OCI-M2 (cell line): ENCODE results near the gene HSPA5.
"Not testable (repeated sequence)": the region's sequence is repeated elsewhere in the genome, so short reads cannot be mapped to it uniquely, and the experiment has no call there.

ENCODE experiments used
- DNase-seq: peaks from one replicate; lab custom pipeline; 2025; ENCODE audit not compliant: unreplicated experiment; lab: John Stamatoyannopoulos, UW

Gene HSPA5

DNA sequence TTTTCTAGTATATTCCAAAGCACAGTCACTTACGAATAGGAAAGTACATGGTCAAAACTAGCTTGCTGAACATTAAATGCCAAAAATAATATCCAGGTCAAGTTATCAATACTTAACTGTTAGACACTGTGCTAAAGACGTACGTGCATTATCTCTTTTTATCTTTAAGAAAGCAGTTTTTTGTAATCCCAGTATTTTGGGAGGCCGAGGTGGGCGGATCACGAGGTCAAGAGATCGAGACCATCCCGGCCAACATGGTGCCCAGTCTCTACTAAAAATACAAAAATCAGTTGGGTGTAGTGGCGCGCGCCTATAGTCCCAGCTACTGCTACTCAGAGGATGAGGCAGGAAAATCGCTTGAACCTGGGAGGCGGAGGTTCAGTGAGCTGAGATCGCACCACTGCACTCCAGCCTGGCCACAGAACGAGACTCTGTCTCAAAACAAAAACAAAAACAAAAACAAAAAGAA lies 2.7 kb upstream of the HSPA5 start:
- no peak for DNase-seq

DNA sequence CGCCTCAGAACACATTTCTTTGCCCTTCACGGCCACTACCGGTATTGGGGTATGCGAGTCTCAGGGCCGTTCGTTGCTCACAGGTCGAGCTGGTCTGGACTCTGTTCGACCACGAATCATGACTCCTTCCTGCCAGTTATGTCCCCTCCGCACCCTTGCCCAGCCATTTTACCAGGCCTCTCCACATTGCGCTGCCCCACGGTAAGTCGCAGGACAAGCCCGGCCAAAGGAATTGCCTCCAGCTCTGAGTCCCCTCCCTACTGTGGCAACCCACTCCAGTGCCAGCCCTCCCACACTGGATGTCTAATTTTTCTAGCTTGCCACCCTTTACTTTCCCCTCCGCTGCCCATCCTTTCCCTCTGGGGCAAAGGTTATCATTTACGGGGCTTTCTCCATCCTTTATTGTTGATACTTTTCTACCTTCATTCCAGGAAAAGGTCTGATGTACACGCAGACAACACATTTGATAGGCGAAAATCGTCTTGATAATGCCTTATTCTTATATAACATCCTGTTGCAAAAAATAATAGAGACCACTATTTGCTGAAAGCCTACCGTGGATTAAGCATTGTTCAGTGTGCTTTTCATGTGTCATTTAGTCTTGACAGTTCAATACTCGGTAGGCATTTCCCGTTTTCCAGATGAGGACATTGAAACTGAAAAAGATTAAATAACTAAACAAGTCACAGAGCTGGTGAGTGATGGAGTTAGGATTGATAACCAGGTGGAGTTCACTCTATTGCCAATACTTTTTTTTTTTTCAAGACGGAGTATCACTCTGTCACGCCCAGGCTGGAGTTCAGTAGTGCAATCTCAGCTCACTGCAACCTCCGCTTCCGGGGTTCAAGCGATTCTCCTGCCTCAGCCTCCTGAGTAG lies 958 bp upstream of the HSPA5 start:
- no peak for DNase-seq

DNA sequence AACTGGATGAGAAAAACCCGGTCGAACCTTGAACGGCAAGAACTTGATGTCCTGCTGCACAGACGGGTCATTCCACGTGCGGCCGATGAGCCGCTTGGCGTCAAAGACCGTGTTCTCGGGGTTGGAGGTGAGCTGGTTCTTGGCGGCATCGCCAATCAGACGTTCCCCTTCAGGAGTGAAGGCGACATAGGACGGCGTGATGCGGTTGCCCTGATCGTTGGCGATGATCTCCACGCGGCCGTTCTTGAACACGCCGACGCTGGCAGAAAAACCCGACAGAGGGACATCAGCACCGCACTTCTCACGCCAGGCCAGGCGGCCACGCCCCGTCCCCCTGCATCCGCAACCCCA lies 519 bp downstream of the HSPA5 start:
- no peak for DNase-seq

DNA sequence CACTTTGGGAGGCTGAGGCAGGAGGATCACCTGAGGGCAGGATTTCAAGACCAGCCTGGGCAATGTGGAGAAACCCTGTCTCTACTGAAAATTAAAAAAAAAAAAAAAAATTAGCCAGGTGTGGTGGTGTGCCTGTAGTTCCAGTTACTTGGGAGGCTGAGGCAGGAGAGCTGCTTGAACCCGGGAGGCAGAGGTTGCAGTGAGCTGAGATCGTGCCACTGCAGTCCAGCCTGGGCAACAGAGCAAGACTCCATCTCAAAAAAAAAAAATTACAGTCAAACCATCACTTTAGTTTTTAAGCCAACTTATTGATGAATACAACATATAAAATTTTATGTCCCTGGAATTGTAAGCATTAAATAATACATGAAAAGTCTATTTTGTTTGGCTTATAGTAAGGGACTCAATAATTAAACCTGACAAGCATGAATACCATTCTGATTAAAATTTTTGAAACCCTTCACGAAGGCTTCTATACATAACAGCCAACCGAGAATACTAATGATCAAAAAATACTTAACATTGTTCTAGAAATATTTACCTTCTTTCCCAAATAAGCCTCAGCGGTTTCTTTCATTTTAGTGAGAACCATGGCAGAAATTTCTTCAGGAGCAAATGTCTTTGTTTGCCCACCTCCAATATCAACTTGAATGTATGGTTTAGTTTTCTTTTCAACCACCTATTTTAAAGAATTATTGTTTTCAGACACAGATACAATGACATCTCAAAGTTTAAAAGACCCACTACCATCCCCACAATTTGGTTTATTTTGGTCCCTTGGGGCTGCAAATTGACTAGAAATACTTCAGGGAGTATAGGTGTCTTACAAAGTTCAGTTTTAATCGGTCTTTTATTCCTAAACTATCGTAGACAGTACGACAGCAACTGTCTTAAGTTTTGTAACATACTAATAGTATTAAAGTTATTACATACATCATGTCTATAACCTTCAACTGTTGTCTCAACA lies 1.2 kb downstream of the HSPA5 start:
- no peak for DNase-seq

DNA sequence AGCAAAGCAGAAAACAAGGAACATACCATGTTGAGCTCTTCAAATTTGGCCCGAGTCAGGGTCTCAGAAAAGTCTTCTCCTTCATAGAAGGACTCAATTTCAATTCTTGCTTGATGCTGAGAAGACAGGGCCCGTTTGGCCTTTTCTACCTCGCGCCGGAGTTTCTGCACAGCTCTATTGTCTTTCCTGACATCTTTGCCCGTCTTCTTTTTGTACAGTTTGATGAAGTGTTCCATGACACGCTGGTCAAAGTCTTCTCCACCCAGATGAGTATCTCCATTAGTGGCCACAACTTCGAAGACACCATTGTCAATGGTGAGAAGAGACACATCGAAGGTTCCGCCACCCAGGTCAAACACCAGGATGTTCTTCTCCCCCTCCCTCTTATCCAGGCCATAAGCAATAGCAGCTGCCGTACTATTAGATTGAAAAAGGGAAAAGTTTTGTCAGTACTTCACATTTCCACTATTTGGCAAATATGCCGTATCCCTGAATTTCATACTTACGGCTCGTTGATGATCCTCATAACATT lies 2.2 kb downstream of the HSPA5 start:
- no peak for DNase-seq

DNA sequence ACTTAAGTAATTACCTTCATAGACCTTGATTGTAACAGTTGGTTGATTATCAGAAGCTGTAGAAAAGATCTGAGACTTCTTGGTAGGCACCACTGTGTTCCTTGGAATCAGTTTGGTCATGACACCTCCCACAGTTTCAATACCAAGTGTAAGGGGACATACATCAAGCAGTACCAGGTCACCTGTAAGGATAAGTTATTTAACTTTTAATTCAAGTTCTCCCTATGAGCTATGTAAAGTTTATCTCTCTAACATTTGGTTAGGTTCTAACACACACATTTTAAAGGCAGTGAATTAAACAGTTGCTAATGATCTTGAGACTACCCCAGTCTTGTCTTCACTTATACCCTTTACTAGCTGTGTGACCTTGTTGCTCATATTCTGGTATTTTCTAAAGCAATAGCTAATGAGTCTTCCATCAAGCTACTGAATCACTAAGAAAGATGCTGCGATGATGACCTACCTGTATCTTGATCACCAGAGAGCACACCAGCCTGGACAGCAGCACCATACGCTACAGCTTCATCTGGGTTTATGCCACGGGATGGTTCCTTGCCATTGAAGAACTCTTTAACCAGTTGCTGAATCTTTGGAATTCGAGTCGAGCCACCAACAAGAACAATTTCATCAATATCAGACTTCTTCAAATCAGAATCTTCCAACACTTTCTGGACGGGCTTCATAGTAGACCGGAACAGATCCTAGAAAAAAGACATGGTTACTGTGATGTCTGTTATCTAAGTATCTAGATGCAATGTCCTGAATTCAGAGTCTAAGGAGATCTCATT lies 2.8 kb downstream of the HSPA5 start:
- no peak for DNase-seq

DNA sequence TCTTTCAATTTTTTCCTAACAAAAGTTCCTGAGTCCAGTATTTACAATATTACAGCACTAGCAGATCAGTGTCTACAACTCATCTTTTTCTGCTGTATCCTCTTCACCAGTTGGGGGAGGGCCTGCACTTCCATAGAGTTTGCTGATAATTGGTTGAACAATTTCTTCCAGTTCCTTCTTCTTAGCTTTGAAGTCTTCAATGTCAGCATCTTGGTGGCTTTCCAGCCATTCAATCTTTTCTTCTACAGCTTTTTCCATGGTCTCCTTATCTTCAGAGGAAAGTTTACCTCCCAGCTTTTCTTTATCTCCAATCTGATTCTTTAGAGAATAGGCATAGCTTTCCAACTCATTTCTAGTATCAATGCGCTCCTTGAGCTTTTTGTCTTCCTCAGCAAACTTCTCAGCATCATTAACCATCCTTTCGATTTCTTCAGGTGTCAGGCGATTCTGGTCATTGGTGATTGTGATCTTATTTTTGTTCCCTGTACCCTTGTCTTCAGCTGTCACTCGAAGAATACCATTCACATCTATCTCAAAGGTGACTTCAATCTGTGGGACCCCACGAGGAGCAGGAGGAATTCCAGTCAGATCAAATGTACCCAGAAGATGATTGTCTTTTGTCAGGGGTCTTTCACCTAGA lies 4.5 kb downstream of the HSPA5 start:
- not testable (repeated sequence) for DNase-seq

DNA sequence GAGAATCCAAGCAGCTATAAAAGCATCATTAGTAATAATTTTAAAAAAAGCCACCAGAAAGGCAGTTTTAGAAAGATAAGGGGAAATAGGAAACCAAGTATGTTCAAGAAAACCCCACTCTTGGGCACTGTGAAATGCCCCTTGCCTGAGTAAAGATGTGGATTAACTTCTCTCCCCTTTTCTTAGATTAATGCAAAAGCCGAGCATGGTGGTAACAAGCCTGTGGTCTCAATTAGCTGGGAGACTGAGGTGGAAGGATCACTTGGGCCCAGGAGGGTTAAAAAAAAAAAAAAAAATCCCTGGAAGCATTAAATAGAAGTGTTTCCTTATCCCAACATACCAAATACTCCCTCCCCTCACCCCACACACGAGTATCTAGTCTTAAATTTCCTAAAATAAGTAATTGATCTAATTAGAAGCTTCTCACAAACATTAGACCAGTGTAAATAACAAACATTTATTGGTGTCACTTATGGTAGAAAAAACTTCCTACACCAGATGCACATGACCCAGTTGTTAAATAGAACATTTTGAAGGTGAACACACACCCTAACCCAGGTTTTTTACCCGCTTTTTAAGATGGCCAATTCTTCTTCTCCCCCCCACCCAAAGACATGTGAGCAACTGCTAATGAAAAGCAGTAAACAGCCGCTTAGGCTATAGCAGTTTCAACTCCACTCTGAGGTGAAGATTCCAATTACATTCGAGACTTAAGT lies 5.2 kb downstream of the HSPA5 start:
- DNase-seq = no peak

DNA sequence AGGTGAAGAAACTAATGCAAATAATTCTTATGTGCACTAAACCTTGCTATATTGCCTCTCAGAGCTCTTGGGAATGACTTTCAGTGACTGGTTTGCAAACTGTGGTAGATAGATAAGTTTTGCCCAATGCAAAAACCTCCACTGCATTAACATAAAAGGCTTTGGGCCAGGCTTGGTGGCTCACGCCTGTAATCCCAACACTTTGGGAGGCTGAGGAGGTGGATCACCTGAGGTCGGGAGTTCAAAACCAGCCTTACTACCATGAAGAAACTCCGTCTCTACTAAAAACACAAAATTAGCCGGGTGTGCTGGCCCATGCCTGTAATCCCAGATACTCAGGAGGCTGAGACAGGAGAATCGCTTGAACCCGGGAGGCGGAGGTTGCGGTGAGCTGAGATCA lies 7.0 kb downstream of the HSPA5 start:
- DNase-seq = not testable (repeated sequence)

DNA sequence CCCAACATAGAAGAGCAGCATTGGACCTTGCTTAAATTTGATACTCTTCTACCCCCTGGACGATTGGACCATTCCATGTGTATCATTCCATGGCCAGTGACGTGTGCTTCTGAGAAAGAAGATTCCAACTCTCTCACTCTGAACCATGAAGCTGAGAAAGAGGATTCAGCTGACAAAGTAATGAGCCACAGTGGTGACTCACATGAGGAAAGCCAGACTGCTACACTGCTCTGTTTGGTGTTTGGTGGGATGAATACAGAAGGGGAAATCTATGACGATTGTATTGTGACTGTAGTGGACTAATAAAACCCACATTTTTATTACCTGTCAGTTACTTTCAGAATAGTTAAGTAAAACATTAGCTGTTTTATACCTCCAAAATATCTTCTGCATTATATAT lies 7.5 kb downstream of the HSPA5 start:
- no peak for DNase-seq

DNA sequence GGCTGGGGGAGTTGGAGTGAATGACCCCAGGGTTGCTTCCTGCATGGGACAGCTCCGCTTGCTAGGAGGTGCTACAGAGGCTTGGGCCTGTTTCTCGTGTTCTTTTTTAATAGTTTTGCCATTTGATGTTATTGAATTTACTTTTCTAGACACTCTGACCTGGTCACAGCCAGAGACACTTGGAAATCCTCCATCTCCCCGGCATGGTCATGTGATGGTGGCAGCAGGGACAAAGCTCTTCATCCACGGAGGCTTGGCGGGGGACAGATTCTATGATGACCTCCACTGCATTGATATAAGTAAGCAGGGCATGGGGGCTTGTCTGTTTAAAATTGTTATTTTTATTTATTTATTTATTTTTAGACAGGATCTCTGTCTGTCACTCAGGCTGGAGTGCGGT lies 13.4 kb downstream of the HSPA5 start:
- DNase-seq = no peak

DNA sequence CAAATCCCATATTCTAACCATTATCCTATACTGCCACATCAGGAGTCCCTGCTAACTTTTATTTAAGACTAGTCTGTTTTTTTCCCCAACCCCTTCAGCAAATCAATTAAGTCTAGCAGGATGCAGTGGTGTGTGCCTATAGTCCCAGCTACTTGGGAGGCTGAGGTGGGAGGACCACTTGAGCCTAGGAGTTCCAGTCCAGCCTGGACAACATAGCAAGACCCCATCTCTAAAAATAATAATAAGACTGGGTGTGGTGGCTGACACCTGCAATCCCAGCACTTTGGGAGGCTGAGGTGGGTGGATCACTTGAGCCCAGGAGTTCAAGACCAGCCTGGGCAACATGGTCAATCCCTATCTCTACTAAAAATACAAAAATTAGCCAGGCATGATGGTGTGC lies 16.3 kb downstream of the HSPA5 start:
- DNase-seq = not testable (repeated sequence)

DNA sequence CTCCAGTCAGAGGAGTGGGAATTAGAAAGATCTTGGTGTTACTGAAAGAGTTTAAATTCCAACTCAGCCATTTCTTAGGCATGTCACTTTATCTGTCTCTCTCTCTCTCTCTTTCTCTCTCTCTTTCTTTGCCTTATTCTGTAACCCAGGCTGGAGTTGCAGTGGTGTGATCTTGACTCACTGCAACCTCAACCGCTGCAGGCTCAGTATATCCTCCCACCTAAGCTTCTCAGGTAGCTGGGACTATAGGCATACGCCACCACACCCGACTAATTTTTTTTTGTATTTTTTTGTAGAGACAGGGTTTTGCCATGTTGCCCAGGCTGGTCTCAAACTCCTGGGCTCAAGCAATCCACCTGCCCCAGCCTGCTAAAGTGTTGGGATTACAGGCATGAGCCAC lies 22.5 kb downstream of the HSPA5 start:
- no peak for DNase-seq

DNA sequence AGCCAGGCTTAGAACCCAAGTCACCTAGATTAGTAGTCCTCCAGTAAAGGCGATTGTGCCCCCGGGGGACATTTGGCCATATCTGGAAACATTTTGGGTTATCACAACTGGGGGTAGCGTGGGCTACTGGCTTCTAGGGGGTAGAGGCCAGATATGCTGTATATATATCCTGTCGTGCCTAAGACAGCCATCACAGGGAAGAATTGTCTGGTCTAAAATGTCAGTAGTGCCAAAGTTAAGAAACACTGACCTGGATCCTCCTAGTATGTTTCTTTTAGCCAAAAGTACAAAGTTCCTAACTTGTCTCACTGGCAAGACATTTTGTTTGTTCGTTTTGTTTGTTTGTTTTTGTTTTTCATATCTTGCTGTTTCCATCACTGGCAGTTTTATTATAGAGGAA lies 27.0 kb downstream of the HSPA5 start:
- DNase-seq = no peak

DNA sequence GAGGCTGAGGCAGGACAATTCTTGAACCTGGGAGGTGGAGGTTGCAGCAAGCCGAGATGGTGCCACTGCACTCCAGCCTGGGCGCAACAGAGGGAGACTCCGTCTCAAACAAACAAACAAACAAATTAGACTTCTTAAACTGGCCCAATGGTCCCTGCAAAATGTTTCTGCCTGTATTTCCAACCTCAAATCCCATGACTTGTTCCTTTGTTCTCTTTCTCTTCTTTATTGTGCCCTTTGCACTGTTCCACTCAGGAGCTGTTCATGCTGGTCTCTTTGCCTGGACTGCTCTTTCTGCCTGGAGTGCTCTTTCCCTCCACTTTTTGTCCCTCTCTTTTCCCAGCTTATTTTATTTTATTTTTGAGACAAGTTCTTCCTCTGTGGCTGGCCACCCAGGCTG lies 36.7 kb downstream of the HSPA5 start:
- DNase-seq = no peak

DNA sequence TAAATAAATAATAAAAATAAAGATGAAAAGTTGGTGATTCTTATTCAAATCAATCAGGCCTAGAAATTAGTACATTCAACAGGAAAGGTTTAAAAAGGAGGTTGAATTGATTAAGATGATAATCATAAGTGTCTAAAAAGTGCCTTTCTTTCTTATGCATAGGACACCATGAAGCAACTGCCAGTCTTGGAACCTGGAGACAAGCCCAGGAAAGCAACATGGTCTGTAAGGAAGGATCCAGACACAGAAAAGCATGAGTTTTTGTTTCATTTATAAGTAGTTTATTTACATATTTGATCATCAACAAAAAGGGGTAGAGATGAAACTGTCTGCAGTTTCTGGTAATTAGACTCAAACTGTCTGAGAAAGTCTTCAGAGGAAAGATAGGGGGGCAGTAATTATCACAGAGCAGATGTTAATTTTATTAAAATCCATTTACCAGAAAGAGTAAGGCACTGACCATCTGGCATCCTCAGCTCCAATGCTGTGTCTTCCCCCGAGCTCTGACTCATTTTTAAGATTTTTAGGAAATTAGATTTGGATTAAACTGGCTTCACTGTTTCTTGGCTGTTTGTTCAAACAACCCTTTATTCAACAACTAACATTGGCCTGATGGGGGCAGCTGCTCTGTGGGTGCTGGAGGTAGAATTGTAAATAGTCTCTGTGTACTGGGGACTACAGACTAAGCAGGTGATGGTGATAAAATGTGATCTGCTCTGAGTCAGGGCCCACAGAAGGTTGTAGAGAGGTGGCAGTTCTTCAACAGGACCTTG lies 38.1 kb downstream of the HSPA5 start:
- no peak for DNase-seq

DNA sequence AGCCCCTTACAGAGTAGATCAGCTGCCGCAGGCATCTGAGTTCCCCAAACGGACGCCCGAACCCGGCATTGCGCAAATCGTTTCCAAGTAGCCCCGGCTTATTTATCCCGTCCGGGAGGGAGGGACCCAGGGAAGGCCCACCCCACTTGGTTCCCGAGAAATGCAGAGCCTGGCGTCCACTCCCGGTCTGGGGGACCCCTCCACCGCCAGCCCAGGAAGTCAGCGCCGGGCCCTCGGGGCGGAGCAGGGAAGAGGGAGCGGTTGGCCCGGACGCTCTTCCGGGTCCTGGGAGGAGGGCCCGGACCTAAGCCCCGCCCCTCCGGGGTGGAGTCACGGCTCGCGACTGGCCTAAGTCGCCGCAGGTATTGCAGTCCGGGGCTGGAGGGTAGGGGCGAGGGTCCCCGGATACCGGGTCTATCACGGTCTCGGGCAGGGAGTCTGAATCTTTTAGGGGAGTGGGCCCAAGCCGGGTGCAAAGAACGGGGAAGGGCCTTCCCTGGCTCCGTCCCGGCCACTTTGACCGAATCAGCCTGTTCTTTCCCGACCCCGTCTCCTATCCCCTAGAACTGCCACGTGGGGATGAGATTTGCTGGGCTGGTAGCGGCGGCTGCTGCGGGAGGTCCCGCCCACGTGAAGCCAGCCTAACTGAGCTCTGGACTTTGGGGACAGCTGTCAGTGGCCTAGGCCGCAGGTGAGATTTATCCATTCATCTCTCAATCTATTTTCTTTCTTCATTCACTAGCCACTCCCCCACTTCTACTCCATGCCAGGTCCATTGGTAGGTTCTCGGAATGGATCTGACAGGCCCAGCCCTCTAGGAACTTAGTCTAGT lies 40.7 kb downstream of the HSPA5 start, which contains the start of gene RABEPK:
Gene RABEPK, plus strand, starts transcription at position 327 of the 832 bp plus-strand sequence. CDS start 2,472 bp downstream, outside the sequence.
- peak; percentile 88 for DNase-seq

DNA sequence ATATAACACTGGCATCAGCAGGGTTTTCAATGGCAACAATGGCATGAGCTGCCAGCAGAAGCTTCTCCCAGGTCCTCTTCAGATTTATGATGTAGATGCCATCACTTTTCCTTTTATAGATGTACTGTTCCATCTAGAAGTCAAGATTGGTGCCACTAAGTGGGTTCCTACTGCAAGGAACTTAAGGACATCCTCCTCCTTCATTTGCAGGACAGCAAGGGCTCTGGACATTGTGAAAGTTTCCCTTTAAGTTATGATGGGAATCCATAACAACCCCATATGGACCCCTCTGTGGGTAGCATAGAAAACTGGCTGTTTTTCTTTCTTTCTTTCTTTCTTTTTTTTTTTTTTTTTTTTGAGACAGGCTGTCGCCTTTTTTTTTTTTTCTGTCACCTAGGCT lies 45.6 kb downstream of the HSPA5 start:
- DNase-seq = not testable (repeated sequence)
